Thyroid gland (tissue), 4 donors: ENCODE measurements around the gene NCBP1.

Experiments
- POLR2A ChIP-seq, 2 donors: fragments of 450-650 bp; IDR thresholded peaks; one replicate each; pipeline ENCODE4 v1.6.1; 2017; ENCODE audit warnings: antibody characterized with exemption in 2 of 2, mild to moderate bottlenecking in 2 of 2, moderate library complexity in 1 of 2
- TF ChIP-seq, protein P1 (sequence below), 6 experiments: fragments of 200-600 bp in 3 of 6; fragments of 450-650 bp in 3 of 6; sonication (generic) in 3 of 6; IDR thresholded peaks; one replicate each; pipeline ENCODE4 v1.5.1; 2016 to 2019; ENCODE audit warnings: antibody characterized with exemption in 6 of 6, mild to moderate bottlenecking in 2 of 6, inconsistent platforms in 1 of 6, moderate library complexity in 1 of 6

DNA sequence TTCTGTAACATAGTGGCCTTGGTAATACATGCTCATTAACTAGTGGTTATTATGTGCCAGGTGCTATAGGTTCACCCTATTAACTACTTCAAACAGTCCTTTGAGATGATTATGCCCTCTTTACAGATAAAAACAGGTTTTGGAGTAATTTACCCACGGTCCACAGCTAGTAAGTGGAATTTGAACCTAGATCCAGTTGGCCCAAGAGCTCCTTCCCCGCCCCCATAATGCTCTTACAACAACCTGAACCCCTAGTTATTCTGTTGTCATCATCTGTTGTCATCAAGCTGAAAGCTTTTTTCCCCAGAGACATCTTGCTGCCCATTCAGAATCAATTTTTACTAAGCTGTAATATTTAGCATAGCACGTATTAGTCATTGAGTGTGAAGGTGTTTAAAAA lies 40.3 kb downstream of the NCBP1 start:
- TF ChIP-seq, protein P1, sequence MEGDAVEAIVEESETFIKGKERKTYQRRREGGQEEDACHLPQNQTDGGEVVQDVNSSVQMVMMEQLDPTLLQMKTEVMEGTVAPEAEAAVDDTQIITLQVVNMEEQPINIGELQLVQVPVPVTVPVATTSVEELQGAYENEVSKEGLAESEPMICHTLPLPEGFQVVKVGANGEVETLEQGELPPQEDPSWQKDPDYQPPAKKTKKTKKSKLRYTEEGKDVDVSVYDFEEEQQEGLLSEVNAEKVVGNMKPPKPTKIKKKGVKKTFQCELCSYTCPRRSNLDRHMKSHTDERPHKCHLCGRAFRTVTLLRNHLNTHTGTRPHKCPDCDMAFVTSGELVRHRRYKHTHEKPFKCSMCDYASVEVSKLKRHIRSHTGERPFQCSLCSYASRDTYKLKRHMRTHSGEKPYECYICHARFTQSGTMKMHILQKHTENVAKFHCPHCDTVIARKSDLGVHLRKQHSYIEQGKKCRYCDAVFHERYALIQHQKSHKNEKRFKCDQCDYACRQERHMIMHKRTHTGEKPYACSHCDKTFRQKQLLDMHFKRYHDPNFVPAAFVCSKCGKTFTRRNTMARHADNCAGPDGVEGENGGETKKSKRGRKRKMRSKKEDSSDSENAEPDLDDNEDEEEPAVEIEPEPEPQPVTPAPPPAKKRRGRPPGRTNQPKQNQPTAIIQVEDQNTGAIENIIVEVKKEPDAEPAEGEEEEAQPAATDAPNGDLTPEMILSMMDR (IDR thresholded peaks at IDR 0.05) = no peak
- no peak for TF ChIP-seq POLR2A (IDR thresholded peaks at IDR 0.05)
